CD4-positive, alpha-beta T cell (primary cell): ENCODE measurements around the gene CCNI2. TPM values are rescaled to one million over a fixed set of nuclear protein-coding genes. Genes with fewer than 3 reads are reported as not detected.

Experiments
- ATAC-seq: fragments of 200-7000 bp; cut with Tn5 transposase; one replicate; pipeline ENCODE4 v1.10.0; 2022; ENCODE audit warnings: mild to moderate bottlenecking; ENCODE audit not compliant: poor library complexity
- CTCF ChIA-PET: fragments of 350-600 bp; sonication (Branson Sonifier 250); formaldehyde crosslinking; loops from one replicate; lab custom pipeline; 2021; ENCODE audit warnings: antibody characterized with exemption, inconsistent platforms; lab: Charles Lee
- POLR2A ChIA-PET: fragments of 350-600 bp; sonication (Branson Sonifier 250); formaldehyde crosslinking; loops from one replicate; lab custom pipeline; 2021; ENCODE audit warnings: antibody characterized with exemption, inconsistent platforms; lab: Charles Lee
- DNase-seq, 14 experiments: peaks; one replicate each; pipeline ENCODE4 v3.0.0-alpha.2; 2013 to 2020; ENCODE audit warnings: mixed read lengths in 2 of 14
- H3K27ac ChIP-seq, 2 donors: one replicate each; pipeline versions ENCODE4 v1.5.1 to v1.7.0; 2013; ENCODE audit warnings: low read length in 2 of 2, low read depth in 1 of 2, mild to moderate bottlenecking in 1 of 2
- H3K27me3 ChIP-seq, 2 experiments: 1 replicate in 1 of 2; 2 replicates in 1 of 2; pipeline versions ENCODE4 v1.6.1 to v1.7.0; 2013; ENCODE audit warnings: low read length in 2 of 2, control low read depth in 1 of 2, mild to moderate bottlenecking in 1 of 2, moderate library complexity in 1 of 2; ENCODE audit not compliant: insufficient read depth in 2 of 2, control insufficient read depth in 1 of 2
- H3K36me3 ChIP-seq: one replicate; pipeline ENCODE4 v1.6.1; 2013; ENCODE audit warnings: low read length, control low read depth; ENCODE audit not compliant: insufficient read depth
- H3K4me1 ChIP-seq: one replicate; pipeline ENCODE4 v1.6.1; 2013; ENCODE audit warnings: low read length, control low read depth; ENCODE audit not compliant: insufficient read depth
- H3K4me3 ChIP-seq: one replicate; pipeline ENCODE4 v1.5.1; 2013; ENCODE audit warnings: mild to moderate bottlenecking, low read length, moderate library complexity
- H3K9me3 ChIP-seq, 2 experiments: 1 replicate in 1 of 2; 2 replicates in 1 of 2; pipeline versions ENCODE4 v1.6.1 to v1.7.0; 2013; ENCODE audit warnings: low read length in 2 of 2, mild to moderate bottlenecking in 2 of 2, control low read depth in 1 of 2, moderate library complexity in 1 of 2; ENCODE audit not compliant: control insufficient read depth in 1 of 2, insufficient read depth in 1 of 2
- H3K27ac Mint-ChIP-seq: one replicate; pipeline ENCODE4 v1.8.0; 2020; ENCODE audit warnings: mixed read lengths
- H3K27me3 Mint-ChIP-seq: one replicate; pipeline ENCODE4 v1.8.0; 2021; ENCODE audit warnings: mixed read lengths
- H3K36me3 Mint-ChIP-seq: one replicate; pipeline ENCODE4 v1.8.0; 2021; ENCODE audit warnings: low read depth, mixed read lengths
- H3K4me1 Mint-ChIP-seq: one replicate; pipeline ENCODE4 v1.8.0; 2021; ENCODE audit warnings: low read depth, mixed read lengths
- H3K4me3 Mint-ChIP-seq: one replicate; pipeline ENCODE4 v1.8.0; 2020; ENCODE audit warnings: mild to moderate bottlenecking, mixed read lengths
- H3K9me3 Mint-ChIP-seq: one replicate; pipeline ENCODE4 v1.8.0; 2020; ENCODE audit warnings: mixed read lengths
- intact Hi-C, 2 experiments: fragments of 100-400 bp; cut with DNase I in 1 of 2; cut with micrococcal nuclease in 1 of 2; formaldehyde crosslinking; loops; one replicate each; pipeline versions ENCODE4 v1.15.1 to v1.9.0; 2023 to 2025; cut with DNase I, micrococcal nuclease
- total RNA-seq, 174 experiments: library from RNA in 2 of 174; stranded (reverse) in 2 of 174; gene quantifications; one replicate each; pipeline ENCODE4 v1.2.3 and lab custom pipeline; 2021 to 2026
- TF ChIP-seq, protein P1 (sequence below): fragments of 200-600 bp; IDR thresholded peaks from one replicate; pipeline ENCODE4 v1.8.0; 2022; ENCODE audit warnings: antibody characterized with exemption, mild to moderate bottlenecking

CCNI2 gene
- total RNA-seq, 2 experiments from 2014 or later, result 7.2 to 8.8 TPM

DNA sequence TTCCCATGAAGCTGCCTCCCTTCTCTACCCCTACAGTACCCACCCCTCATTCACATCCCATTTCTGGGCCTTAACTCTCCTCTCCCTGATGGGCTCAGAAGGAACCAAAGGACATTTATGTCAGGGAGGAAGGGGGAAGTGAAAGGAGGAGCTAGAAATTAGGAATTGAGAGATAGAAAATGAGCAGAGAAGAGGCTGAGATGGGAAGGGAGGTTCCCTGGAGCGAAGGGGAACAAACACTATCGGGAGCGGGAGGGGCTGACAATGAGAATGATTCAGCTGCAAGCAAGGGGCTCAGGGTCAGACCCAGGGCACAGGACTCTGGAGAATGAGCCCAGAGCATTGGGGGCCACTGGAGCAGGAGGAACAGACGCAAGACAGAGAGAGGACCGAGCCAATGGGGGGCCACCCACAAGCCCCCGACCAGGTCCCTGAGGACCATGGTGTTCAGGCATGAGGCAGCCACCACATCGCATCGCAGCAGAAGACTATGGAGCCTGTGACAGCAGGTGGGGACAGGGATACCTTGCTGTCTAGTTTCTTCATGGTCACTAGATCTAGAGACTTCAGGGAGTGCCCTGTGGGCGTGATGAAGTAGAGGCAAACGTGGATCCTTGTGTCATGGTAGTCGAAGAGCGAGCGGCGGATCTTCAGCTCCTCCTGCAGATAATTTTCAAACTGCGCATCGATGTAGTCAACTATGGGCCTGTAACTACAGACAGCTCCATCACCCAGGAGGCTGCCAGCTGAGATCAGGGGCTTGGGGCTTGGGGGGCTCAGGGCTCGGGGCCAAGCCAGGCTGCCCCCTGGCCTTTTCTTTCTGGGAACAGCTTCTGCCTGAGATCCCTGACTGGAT, 16.2 kb downstream of the CCNI2 start:
- POLR2A ChIA-PET, result interaction anchor here (1.2 kb wide), 1 partner anchor 9 kb away, joined by 3 read pairs; no protein-coding TSS in a partner anchor
- intact Hi-C loops, result no loop called here
- H3K27ac ChIP-seq, result no peak overlapping the region
- no peaks in the 10 kb centered on the region for H3K9me3 ChIP-seq
- TF ChIP-seq, protein P1, sequence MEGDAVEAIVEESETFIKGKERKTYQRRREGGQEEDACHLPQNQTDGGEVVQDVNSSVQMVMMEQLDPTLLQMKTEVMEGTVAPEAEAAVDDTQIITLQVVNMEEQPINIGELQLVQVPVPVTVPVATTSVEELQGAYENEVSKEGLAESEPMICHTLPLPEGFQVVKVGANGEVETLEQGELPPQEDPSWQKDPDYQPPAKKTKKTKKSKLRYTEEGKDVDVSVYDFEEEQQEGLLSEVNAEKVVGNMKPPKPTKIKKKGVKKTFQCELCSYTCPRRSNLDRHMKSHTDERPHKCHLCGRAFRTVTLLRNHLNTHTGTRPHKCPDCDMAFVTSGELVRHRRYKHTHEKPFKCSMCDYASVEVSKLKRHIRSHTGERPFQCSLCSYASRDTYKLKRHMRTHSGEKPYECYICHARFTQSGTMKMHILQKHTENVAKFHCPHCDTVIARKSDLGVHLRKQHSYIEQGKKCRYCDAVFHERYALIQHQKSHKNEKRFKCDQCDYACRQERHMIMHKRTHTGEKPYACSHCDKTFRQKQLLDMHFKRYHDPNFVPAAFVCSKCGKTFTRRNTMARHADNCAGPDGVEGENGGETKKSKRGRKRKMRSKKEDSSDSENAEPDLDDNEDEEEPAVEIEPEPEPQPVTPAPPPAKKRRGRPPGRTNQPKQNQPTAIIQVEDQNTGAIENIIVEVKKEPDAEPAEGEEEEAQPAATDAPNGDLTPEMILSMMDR, result no peak
- no peak overlapping the region for H3K4me3 ChIP-seq
- Mint-ChIP-seq H3K27ac (no peak overlapping the region), H3K9me3 (no peaks in the 10 kb centered on the region), H3K4me1 (no peaks in the 10 kb centered on the region), H3K36me3 (no peaks in the 10 kb centered on the region), H3K27me3 (no peaks in the 10 kb centered on the region), H3K4me3 (no peak overlapping the region)
- no peaks in the 10 kb centered on the region for H3K4me1 ChIP-seq
- CTCF ChIA-PET, result no interaction called here
- DNase-seq (no peak), ATAC-seq (no peak)
- peaks cover 3% of the 10 kb centered on the region for H3K36me3 ChIP-seq
- no peaks in the 10 kb centered on the region for H3K27me3 ChIP-seq

DNA sequence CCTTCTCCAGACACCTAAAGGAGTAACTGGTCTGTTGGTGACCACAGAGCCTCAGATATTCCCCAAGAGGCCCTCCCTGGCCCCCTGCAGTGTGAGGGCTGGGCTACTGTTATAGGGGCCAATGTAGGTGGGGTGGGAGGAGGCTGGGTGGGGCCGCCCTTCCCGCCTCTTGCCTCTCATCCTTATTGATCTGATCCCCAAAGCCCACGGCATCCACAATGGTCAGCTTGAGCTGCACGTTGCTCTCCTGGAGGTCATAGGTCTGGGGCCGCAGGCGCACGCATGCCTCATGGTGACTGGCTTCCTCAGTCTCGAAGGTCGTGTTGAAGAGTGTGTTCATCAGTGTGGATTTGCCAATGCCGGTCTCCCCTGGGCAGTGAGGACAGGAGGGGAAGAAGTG, 16.8 kb downstream of the CCNI2 start:
- CTCF ChIA-PET, result no interaction called here

DNA sequence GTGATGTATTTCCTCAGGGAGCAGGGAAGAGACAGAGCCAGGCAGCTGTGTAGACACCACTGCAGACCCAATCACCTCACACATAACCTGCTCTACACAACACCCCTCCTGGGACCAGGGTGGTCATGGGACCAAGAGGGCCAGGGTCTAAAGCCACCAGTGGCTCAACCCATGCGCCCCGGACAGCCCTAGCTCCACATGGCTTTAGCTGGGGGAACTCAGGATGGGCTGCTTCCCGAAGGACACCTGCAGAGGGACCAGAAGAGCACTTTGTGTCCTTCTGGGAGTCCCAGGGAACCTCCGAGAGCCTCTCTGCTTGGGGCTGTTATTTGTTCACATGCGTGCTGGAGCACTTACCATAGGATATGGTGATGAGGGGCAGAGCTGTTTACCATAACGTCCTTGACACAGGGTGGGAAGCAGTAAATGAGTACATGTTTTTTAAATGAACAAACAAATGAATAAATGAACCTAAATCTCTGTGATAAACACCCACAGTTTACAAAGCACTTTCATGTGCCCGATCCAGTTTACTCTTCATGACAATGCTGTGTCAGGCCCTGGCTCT, 17.5 kb downstream of the CCNI2 start:
- H3K36me3 ChIP-seq, result peaks cover 3% of the 10 kb centered on the region
- Mint-ChIP-seq H3K27ac (no peak overlapping the region), H3K36me3 (no peaks in the 10 kb centered on the region), H3K9me3 (no peaks in the 10 kb centered on the region), H3K4me1 (no peaks in the 10 kb centered on the region), H3K4me3 (no peak overlapping the region), H3K27me3 (no peaks in the 10 kb centered on the region)
- no peaks in the 10 kb centered on the region for H3K27me3 ChIP-seq
- TF ChIP-seq, protein P1, result no peak
- ATAC-seq (no peak), DNase-seq (no peak)
- intact Hi-C loops, result no loop called here
- no peak overlapping the region for H3K27ac ChIP-seq
- ChIA-PET CTCF (no interaction called here), POLR2A (no interaction called here)
- no peak overlapping the region for H3K4me3 ChIP-seq
- H3K9me3 ChIP-seq, result no peaks in the 10 kb centered on the region
- no peaks in the 10 kb centered on the region for H3K4me1 ChIP-seq

More for the DNA sequence above, 16.8 kb downstream of the CCNI2 start:
- H3K36me3 Mint-ChIP-seq, result no peaks in the 10 kb centered on the region
- DNase-seq (no peak), ATAC-seq (no peak)
- no peak overlapping the region for H3K27ac Mint-ChIP-seq
- no peak overlapping the region for H3K27ac ChIP-seq
- no peak overlapping the region for H3K4me3 ChIP-seq
- TF ChIP-seq, protein P1, result no peak
- H3K9me3 ChIP-seq, result no peaks in the 10 kb centered on the region
- no peaks in the 10 kb centered on the region for H3K9me3 Mint-ChIP-seq
- H3K4me1 ChIP-seq, result no peaks in the 10 kb centered on the region
- intact Hi-C loops, result no loop called here
- no peaks in the 10 kb centered on the region for H3K4me1 Mint-ChIP-seq
- no peak overlapping the region for H3K4me3 Mint-ChIP-seq
- peaks cover 3% of the 10 kb centered on the region for H3K36me3 ChIP-seq
- H3K27me3 ChIP-seq, result no peaks in the 10 kb centered on the region
- no peaks in the 10 kb centered on the region for H3K27me3 Mint-ChIP-seq
- POLR2A ChIA-PET, result interaction anchor here (1.2 kb wide), 1 partner anchor 10 kb away, joined by 3 read pairs; no protein-coding TSS in a partner anchor
